G401.6 (cell line): ENCODE data around the gene DALRD3.
"Not testable (repeated sequence)": the region's sequence is repeated elsewhere in the genome, so short reads cannot be mapped to it uniquely, and the experiment has no call there.

ENCODE experiments used
- FAIRE-seq: peaks from 2 replicates; lab custom pipeline; 2012; peaks lifted over from hg19 to GRCh38; lab: Jason Lieb, UNC

The DALRD3 gene

GRCh38 chr3:49021213-49021812, 2.9 kb upstream of the DALRD3 start:
- FAIRE-seq, result peak; percentile 97

GRCh38 chr3:49020330-49021212, 2.2 kb upstream of the DALRD3 start:
- FAIRE-seq, result no peak

- FAIRE-seq, result no peak
These were observed 1.6 kb upstream of the DALRD3 start for GRCh38 chr3:49019941-49020329.

- FAIRE-seq, result no peak
These were observed 277 bp upstream of the DALRD3 start for GRCh38 chr3:49018707-49019006.

GRCh38 chr3:49017229-49017970, 980 bp downstream of the DALRD3 start:
- no peak for FAIRE-seq

GRCh38 chr3:49016414-49017228, 1.8 kb downstream of the DALRD3 start:
- FAIRE-seq, result no peak

- no peak for FAIRE-seq
These were observed 2.6 kb downstream of the DALRD3 start for GRCh38 chr3:49015765-49016164.

- no peak for FAIRE-seq
These were observed 3.3 kb downstream of the DALRD3 start for GRCh38 chr3:49015072-49015471.

GRCh38 chr3:49013738-49014660, 4.4 kb downstream of the DALRD3 start:
- no peak for FAIRE-seq

GRCh38 chr3:49013113-49013737, 5.2 kb downstream of the DALRD3 start:
- FAIRE-seq, result no peak

GRCh38 chr3:49012441-49013017, 5.9 kb downstream of the DALRD3 start:
- FAIRE-seq, result no peak

- FAIRE-seq, result no peak
These were observed 9.0 kb downstream of the DALRD3 start for GRCh38 chr3:49009396-49009795.

- FAIRE-seq, result not testable (repeated sequence)
These were observed 9.8 kb downstream of the DALRD3 start for GRCh38 chr3:49008627-49009026.

- peak; percentile 54 for FAIRE-seq
These were observed 10.4 kb downstream of the DALRD3 start for GRCh38 chr3:49007771-49008528.

- FAIRE-seq, result peak; percentile 97
These were observed 11.2 kb downstream of the DALRD3 start, which contains the start of gene WDR6 for GRCh38 chr3:49007068-49007770. Gene WDR6 (plus strand): TSS chr3:49007391. CDS start chr3:49007432, 41 bp downstream.

- no peak for FAIRE-seq
These were observed 11.8 kb downstream of the DALRD3 start for GRCh38 chr3:49006408-49007067.

GRCh38 chr3:49005998-49006397, 12.4 kb downstream of the DALRD3 start:
- no peak for FAIRE-seq

GRCh38 chr3:49005303-49005680, 13.1 kb downstream of the DALRD3 start:
- FAIRE-seq, result no peak
